ENCODE data around the gene SYNDIG1.

SYNDIG1 gene

GRCh38 chr20:24690408-24690807 lies 221.0 kb downstream of the SYNDIG1 start:
- no peak for DNase-seq (ENCODE audit: low spot score)

GRCh38 chr20:24691901-24692351 lies 222.5 kb downstream of the SYNDIG1 start:
- DNase-seq (ENCODE audit: low spot score), result no peak

- DNase-seq (ENCODE audit: low spot score), result no peak
These were observed 223.2 kb downstream of the SYNDIG1 start for GRCh38 chr20:24692446-24693200.

- no peak for DNase-seq (ENCODE audit: low spot score)
These were observed 224.2 kb downstream of the SYNDIG1 start for GRCh38 chr20:24693466-24694156.

DNA sequence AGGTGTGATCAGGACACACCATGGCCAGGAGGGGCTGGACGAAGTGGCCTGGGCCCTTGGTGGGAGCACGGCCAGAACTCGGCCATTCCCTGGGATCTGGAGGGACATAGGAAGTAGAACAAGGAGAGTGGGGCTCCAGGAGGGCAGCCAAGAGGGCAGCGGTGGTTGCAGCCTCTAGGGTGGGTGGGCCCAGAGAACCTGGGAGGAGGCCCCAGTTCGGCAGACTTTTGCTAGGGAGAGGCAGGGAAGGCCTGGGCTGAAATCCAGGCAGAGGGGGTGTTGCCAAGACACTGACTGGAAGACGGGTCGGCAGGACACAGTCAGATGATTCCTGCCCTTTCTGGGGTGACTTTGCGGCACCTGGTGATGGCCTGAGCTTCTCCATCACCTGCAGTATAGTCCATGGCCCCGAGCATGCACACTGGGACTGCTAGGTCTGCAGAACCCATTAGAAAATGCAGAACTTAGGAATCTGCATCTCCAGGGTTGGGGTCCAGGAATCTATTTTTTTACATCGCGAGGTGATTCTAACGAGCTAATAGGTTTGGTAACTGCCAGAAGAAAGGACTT lies 224.8 kb downstream of the SYNDIG1 start:
- no peak for DNase-seq (ENCODE audit: low spot score)

DNA sequence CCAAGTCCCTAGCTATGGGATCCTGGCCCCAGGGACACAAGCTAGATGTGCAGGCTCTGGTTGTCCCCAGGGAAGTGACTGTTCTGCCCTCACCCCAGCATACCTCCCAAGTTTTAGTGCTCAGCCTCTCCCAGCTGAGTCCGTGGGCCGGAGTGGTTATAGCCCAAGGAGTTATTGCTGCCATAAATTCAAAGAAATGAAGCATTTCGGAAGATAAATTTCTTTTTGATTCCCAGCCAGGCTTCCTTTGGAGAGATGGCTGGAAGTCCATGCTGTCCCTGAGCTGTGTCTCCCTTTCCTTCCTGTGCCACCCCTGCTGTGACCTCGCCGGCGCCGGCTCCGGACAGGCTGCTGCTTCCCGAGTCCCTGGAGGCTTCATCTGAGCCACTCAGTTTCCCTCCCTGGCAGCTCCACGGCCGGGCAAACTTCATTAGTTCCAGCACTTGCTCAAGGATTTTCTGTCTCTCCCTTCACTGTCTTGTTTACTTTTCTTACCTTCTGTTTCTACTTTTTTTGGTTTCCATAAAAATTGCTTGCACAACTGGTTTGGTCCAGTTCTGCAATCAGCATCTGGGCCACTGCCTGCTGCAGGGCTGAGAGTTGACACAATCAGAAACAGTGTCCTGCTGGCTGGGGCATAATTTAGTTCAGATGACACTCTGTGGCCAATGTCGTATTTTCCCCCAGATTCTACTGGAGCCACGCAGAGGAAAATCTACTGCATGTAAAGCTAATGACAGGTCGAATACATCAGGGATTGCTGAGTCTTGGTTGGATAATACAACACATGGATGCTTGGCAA lies 225.5 kb downstream of the SYNDIG1 start:
- DNase-seq (ENCODE audit: low spot score), result no peak

GRCh38 chr20:24695529-24696225 lies 226.2 kb downstream of the SYNDIG1 start:
- DNase-seq (ENCODE audit: low spot score), result no peak

DNA sequence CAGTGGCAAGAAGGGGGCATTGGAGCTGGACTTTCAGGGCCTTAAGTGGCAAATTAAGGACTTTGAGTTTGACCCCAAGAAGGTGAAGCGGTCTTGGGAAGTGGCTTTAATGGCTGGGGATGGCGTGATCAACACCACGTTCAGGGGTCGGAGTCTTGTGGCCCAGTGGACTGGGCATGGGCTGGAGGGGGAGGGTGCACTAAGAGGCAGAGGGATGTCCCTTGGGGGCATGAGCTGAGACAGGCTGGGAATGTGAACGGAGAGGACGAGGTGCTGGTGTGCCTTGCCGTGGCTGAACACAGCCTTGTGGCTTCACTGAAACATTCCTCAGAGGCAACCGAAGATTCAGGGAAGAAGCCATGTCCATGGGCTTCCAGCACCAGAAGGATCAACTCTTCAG lies 227.0 kb downstream of the SYNDIG1 start:
- no peak for DNase-seq (ENCODE audit: low spot score)

- DNase-seq (ENCODE audit: low spot score), result no peak
These were observed 228.0 kb downstream of the SYNDIG1 start for GRCh38 chr20:24697411-24697810.

GRCh38 chr20:24698189-24698588 lies 228.8 kb downstream of the SYNDIG1 start:
- DNase-seq (ENCODE audit: low spot score), result peak; percentile 53

DNA sequence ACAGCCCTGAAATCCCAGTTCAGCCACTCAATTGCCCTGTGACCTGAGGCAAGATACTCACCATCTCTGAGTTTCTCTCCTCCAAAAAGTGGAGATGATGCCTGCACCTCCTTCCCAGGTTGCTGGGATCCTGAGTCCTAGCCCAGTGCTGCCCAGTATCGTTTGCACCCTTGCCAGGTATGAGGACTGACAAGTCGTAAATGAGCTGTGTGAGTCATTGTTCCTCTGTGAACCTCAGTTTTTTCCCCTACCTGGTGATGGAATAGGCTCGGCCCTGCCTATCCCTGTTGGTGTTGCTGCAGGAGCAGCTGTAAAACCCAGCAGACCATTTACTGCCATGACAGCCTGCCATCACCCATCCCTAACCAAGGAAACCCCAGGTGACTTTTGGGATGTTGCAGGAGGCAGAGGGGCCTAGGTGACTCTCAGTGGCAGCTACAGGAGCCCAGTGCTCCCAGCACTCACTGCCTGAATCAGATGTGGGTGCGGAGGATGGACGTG lies 229.3 kb downstream of the SYNDIG1 start:
- no peak for DNase-seq (ENCODE audit: low spot score)

DNA sequence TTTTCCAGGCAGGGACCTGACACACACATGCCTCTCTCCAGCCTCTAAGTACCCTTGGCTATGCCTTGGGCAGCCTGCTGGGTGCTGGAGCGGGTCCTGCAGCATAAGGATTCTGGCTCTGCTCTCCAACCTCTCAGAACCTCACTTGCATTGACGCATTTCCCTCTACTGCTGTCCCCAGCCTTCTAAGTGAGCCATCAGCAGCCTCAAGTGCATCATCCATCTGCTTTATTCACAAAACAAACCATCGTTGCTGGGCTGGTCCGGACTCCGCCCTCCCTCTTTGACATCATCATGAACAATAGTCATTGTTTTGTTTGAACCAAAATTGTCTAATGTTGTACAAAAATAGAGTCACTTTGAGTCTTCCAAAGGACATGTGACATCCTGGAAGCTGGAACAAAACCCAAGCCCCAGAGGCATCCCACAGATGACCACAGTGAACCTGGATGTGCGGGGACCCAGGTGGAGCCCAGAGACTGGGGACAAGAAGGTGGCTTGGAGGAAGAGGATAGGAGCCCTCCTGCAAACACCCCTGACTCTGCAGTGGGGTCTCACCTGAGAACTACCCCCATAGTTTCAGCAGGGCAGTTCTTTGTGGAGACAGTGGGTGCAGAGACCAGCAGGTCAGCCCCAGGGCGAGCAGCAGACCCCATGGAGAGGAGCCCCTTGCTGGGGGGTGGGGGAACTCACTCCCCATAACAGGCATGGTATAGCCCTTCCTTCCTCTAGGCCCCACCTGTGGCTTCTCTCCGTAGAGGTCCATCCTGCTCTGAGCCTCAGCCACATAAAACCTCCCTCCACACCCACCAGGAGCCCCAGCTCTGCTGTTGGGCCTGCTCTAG lies 230.1 kb downstream of the SYNDIG1 start:
- no peak for DNase-seq (ENCODE audit: low spot score)

- DNase-seq (ENCODE audit: low spot score), result no peak
These were observed 230.9 kb downstream of the SYNDIG1 start for GRCh38 chr20:24700166-24700860.

DNA sequence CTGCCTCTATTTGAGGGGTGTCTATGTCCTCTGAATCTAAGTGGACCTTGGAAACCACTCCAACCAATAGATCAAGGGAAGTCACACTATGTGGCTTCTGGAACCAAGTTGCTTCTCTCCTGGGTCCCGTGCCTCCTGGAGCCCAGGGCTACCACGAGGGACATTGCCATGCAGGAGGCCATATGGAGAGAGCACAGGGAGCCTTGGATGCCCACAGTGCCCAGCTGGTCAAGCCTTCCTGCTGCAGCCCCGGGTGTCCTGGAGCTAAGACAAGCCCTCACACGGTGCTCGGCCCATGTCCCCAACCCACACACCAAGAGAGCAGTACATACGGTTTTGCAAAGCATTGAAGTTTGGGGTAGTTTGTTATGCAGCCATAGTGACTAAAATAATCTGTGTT lies 231.6 kb downstream of the SYNDIG1 start:
- DNase-seq (ENCODE audit: low spot score), result no peak

DNA sequence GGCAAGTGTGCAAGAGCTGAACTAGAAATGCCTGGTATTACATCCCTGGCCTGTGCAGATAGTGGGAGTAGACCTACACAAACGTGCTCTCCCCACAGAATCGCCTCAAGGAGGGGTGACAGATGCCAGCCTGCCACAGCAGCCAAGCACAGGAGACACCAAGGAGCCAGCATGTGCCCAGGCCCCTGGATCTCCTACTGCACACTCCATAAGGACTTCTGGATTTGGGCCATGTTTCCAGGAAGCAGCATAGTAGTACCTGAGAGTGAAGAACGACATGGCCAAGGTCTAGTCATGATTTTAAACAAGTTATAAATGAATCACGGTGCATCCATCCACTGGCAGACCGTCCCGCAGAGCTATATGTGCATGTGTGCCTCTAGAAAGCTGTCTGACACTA lies 232.2 kb downstream of the SYNDIG1 start:
- DNase-seq (ENCODE audit: low spot score), result no peak

DNA sequence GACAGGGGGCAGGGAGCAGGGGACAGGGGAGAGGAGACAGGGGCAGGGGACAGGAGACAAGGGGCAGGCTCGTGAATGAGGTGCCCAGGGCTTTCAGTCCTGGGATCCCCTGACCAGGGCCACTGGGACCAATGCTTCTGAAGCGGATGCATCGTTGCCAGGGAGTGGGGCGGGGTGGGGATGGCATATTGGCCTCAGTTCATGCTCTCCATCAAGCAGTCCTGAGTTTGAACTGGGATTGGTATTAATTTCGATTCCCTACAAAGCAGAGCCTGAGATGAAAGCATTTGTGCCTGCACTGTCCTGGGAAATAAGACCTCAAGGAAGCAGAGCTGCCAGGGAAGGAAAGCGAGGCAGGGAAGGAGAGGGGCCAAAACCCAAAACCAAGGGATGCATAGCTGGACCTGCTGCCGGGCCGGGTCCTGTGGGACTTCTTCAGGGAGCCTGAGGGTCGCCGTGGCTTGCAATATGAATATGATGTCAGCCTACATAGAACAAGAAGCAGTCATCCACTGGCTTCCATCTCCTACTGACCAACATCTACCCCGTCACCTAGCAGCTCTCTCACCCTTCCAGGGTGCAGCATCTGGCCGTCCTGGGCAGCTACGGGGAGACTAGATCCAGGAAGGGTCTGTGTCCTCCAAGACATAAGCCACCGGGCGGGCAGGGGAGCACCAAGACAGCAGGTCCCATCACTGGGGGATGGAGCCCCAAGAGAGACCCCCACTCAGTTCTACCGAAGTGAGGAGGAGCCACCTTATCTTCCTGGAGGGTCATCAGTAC lies 233.3 kb downstream of the SYNDIG1 start:
- no peak for DNase-seq (ENCODE audit: low spot score)

DNA sequence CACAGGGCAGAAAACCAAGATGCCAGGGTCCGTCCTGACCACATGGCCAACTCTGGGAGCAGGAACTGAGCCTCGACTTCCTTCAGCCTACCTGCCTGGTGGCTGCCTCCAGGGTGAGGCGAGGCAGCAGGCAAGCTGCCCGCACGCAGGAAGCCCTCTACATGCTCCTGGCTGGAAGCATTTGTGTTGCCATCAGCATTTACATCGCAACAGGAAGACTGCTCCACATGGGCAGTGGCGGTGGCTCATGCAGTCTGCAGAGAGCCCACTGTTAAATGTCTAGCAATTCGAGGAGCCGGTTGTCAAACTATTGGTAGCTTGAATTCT lies 233.8 kb downstream of the SYNDIG1 start:
- DNase-seq (ENCODE audit: low spot score), result no peak

DNA sequence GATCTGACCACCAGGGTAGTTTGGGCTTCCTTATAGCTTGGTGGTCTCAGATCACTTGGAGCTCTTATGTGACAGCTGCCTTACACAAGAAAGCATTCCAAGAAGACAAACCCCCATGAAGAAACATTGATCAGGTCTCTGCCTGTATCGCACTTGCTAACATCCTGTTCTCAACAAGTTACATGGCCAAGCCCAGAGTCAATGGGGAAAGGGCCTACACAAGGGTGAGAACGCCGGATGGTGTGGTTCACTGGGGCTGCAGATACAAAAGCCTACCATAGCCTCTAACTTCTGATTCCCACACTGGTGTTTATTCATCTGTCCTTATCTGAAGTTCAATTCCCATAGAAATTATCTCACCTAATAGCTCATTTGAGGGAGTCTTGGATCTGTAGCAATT lies 235.5 kb downstream of the SYNDIG1 start:
- DNase-seq (ENCODE audit: low spot score), result no peak

GRCh38 chr20:24705486-24705885 lies 236.1 kb downstream of the SYNDIG1 start:
- no peak for DNase-seq (ENCODE audit: low spot score)

Data from SK-N-DZ (cell line).